MM.1S (cell line): Measurements from ENCODE around the gene SLC22A17.

Experiments used
- EZH2 ChIP-seq: fragments of 300-600 bp; sonication (generic); optimal IDR thresholded peaks from 2 replicates; pipeline ENCODE3; 2017; ENCODE audit warnings: low read depth, mild to moderate bottlenecking, antibody characterized with exemption, low read length, mixed read lengths
- EZH2phosphoT487 ChIP-seq: fragments of 300-600 bp; sonication (generic); IDR thresholded peaks from 2 replicates; pipeline ENCODE4 v1.6.1; 2018; ENCODE audit warnings: antibody characterized with exemption, low read length
- TF ChIP-seq, protein P1 (sequence below): fragments of 300-600 bp; sonication (generic); IDR thresholded peaks from 2 replicates; pipeline ENCODE4 v1.5.1; 2016; ENCODE audit warnings: antibody characterized with exemption, low read length, mixed read lengths

DNA sequence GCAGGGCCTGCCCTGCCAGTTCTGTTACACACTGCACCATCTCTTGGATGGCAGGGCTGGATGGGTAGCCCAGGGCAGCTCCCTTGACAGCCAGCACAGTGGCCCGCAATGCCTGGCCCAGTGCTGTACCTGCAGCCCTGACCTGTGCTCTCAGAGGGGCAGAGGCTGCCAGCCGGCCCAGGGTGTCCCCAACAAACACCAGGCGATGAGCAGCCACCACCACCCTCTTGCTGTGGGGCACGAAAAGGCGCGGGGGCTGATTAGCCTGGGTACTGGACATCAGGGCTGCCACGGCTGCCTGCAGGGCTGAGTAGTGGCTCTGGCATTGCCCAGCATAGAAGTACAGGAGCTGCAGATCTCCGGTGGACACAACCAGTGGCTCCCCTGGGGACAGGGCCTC lies 4.6 kb upstream of the SLC22A17 start:
- TF ChIP-seq, protein P1, sequence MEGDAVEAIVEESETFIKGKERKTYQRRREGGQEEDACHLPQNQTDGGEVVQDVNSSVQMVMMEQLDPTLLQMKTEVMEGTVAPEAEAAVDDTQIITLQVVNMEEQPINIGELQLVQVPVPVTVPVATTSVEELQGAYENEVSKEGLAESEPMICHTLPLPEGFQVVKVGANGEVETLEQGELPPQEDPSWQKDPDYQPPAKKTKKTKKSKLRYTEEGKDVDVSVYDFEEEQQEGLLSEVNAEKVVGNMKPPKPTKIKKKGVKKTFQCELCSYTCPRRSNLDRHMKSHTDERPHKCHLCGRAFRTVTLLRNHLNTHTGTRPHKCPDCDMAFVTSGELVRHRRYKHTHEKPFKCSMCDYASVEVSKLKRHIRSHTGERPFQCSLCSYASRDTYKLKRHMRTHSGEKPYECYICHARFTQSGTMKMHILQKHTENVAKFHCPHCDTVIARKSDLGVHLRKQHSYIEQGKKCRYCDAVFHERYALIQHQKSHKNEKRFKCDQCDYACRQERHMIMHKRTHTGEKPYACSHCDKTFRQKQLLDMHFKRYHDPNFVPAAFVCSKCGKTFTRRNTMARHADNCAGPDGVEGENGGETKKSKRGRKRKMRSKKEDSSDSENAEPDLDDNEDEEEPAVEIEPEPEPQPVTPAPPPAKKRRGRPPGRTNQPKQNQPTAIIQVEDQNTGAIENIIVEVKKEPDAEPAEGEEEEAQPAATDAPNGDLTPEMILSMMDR, result no peak
- TF ChIP-seq EZH2 (no peak), EZH2phosphoT487 (no peak)
